C4-2B (cell line): Measurements from ENCODE around the gene IARS1.

Experiments
- CTCF ChIP-seq: fragments of 450-650 bp; conservative IDR thresholded peaks from 2 replicates; pipeline ENCODE4 v1.5.1; 2017; ENCODE audit warnings: mild to moderate bottlenecking
- ZFX ChIP-seq: fragments of 450-650 bp; IDR thresholded peaks from 2 replicates; pipeline ENCODE4 v1.6.1; 2017

DNA sequence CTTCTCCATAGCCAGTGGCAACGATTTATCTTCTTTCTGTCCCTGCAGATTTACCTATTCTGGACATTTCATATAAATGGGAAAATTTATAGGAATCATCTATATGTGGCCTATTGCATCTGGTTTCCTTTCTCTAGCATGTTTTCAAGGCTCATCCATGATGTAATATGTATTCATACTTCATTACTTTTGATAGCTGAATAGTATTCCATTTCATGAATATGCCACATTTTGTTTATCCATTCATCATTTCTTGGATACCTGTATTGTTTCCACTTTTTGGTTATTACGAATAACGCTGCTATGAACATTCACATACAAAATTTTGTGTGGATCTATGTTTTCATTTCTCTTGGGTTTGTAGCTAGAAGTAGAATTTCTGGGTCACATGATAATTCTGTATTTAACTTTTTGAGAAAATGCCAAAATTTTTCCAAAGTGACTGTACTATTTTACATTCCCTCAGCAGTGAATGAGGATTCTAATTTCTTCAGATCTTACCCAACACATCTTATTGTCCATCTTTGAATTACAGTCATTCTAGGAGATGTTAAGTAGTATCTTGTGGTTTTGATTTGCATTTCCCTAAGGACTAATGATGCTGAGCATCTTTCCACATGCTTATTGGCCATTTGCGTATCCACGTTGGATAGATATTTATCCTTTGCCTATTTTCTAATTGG, 3.6 kb downstream of the IARS1 start:
- TF ChIP-seq CTCF (no peak), ZFX (no peak)
